Stomach (tissue), 4 donors: ENCODE measurements around the gene GOLPH3.

Source experiments
- CTCF ChIP-seq, 7 experiments: fragments of 450-650 bp in 4 of 7; fragments of 200-600 bp in 3 of 7; sonication (generic) in 3 of 7; IDR thresholded peaks; one replicate each; pipeline ENCODE4 v1.5.1; 2016 to 2019; ENCODE audit warnings: antibody characterized with exemption in 7 of 7, control low read depth in 2 of 7, mild to moderate bottlenecking in 1 of 7
- POLR2A ChIP-seq, 4 donors: fragments of 450-650 bp; IDR thresholded peaks; one replicate each; pipeline ENCODE4 v1.6.1; 2016; ENCODE audit warnings: antibody characterized with exemption in 4 of 4, control low read depth in 2 of 4, mild to moderate bottlenecking in 1 of 4, moderate library complexity in 1 of 4
- POLR2AphosphoS5 ChIP-seq, 3 donors: sonication (generic); formaldehyde crosslinking; IDR thresholded peaks; one replicate each; pipeline ENCODE4 v1.6.1; 2016; ENCODE audit warnings: antibody characterized with exemption in 3 of 3

DNA sequence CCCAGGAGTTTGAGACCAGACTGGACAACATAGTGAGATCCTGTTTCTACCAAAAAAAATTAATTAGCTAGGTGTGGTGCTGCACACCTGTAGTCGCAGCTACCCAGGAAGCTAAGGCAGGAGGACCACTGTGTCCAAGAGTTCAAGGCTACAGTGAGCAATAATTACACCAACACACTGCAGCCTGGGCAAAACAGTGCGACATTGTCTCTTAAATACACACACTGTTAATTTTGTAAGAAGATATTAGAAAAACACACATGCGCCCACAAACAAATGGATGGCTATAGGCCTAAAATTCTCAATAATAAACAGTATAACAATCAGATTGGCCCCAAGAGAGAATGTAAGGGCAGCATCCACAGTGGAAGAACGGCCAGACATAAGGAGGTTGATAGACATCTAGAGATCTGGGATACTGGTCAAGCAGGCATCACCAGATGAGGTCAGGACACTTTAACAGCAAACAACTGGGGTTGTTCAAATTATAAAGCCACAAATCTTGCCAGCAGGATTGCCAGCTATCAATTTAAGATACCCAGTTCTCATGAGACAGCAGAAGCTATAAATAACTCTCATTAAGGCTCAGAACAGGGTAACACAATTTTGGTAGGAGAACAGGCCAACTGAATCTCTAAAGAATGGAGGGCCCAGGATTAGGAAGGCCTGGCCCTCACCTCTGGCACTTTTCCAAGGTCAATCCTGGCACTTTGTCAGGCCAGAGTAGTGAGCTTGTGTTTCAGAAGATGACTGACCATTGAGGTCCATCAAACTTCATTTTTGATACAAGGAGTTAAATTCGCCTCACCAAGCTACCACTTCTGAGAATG lies 29.5 kb downstream of the GOLPH3 start:
- TF ChIP-seq POLR2A (IDR thresholded peaks at IDR 0.05) = no peak
- TF ChIP-seq CTCF (IDR thresholded peaks at IDR 0.05) = no peak
- no peak for TF ChIP-seq POLR2AphosphoS5 (IDR thresholded peaks at IDR 0.05)
